ENCODE results near the gene EFCC1. TPM values are rescaled to one million over a fixed set of nuclear protein-coding genes. Genes with fewer than 3 reads are reported as not detected.

EFCC1 gene, protein sequence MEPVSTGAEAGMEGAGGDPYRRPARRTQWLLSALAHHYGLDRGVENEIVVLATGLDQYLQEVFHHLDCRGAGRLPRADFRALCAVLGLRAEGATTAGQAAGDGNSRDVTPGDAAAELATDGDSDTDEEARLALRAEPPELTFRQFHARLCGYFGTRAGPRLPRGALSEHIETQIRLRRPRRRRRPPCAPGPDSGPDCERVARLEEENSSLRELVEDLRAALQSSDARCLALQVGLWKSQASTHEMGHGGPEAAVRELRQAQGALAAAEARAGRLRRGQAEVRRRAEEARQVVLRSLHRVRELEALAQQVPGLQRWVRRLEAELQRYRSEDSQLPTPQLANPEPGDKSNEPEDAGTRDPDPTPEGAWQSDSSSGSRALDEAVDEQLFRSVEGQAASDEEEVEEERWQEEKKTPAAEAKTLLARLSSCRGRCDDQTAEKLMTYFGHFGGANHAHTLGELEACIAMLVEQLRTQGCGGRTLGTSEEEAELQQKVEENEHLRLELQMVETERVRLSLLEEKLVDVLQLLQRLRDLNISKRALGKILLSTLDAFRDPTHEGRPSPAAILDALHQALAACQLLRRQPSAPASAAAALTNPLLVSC
- 1.7 TPM for total RNA-seq
- long read RNA-seq, partial matches to known transcripts: 1 of 4 reads
- long read RNA-seq, other reads (novel, unspliced or antisense): 2 of 4 reads

DNA sequence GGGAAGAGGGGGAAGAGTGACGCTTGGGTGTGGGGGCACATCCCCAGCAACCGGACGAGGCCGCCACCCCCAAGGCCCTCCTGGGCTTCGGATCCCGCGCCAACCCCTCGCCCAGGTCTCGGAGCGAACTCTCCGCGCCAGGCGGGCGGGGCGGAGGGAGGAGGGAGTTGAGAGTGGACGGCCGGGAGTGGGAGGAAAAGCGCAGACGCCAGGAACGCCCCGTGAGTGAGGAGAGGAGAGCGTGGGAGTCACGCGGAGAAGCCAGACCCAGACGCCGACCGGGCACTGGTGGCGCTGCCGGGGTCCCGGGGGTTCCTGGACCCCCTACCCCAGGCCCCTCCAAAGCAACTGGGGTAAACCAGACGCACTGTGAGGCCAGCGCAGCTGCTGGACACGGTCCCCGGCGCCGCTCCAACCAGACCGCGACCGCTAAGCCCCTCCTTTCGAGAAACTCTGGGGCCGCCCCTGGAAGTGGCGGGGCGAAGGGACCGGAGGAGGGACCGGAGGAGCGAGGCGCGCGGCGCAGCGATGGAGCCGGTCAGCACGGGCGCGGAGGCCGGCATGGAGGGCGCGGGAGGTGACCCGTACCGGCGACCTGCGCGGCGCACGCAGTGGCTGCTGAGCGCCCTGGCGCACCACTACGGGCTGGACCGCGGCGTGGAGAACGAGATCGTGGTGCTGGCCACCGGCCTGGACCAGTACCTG, at the start of gene EFCC1:
TSS of gene EFCC1 (plus strand) at position 204 of the 705 bp plus-strand sequence. CDS start at position 529, 325 bp downstream.
- DNase-seq (ENCODE audit: low spot score): peak; percentile 84
- intact Hi-C loops (cut with DNase I): no loop called here

GRCh38 chr3:128956440-128956839, 44.7 kb upstream of the EFCC1 start:
- intact Hi-C loops (cut with DNase I): no loop called here
- DNase-seq (ENCODE audit: low spot score): no peak

DNA sequence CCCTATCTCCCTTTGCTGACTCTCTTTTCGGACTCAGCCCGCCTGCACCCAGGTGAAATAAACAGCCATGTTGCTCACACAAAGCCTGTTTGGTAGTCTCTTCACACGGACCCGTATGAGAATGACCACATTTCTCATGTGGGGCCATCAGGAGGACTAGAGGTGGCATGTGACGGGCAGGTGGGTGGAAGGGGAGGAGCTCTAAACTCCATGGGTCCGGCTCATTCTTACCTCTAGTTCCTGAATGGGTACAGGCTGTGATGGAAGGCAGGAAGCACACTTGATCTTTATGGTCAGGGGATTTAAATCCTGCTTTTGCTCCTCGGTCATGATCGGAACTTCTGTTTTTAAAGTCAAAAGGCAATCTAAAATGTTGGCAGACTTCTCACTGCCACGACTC, 35.8 kb upstream of the EFCC1 start:
- intact Hi-C loops (cut with DNase I): no loop called here
- no peak for DNase-seq (ENCODE audit: low spot score)

DNA sequence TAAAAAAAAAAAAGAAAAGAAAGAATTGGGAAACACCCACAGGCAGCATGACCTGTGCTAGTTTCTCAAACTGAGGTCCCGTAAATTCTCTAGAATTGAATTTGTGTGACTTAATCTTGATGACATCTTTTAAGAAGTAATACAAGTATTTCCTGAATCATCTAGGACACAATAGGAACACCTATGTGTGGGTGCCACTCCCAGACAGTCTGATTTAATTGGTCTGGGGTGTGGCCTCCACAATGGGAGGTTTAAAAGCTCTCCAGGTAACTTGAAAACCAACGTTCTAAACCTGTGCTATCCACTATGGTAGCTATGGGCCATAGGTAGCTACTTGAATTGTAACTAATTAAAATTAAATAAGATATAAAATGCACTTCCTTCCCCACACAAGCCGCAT, 35.3 kb upstream of the EFCC1 start:
- intact Hi-C loops (cut with DNase I): no loop called here

DNA sequence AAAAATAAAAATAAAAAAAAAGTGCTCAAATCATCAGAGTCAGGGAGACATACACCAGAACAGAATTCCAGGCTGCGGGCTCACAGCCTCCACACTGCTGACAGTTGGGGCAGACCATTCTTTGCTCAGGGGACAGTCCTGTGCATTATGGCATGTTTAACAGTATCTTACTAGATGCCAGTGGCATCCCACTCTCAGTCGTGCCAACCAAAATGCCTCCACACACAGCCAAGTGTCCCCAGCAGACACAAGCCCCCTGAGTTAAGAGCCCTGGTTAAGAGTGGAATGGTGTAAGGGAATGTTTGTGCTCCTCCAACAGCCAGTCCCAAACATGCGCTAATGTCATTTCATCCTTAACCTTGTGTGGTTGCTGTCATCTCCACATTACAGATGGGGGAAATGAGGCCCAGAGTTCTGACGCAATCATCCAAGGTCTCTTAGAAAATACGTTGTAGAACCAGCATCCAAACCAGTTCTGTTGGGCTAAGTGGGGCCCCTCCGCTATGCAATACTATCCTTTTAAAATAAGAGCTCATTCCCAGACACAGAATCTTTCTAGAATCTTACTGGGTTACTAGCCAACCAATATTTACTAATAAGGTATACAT, 33.3 kb upstream of the EFCC1 start:
- no peak for DNase-seq (ENCODE audit: low spot score)
- intact Hi-C loops (cut with DNase I): no loop called here

More for the DNA sequence above, 35.3 kb upstream of the EFCC1 start:
- DNase-seq (ENCODE audit: low spot score): no peak

- intact Hi-C loops (cut with DNase I): loop anchor here (2.0 to 10.0 kb wide), 3 partner anchors 83 to 275 kb away; no protein-coding TSS in a partner anchor
- no peak for DNase-seq (ENCODE audit: low spot score)
Observed at GRCh38 chr3:128969993-128970739, 30.9 kb upstream of the EFCC1 start.

- intact Hi-C loops (cut with DNase I): loop anchor here (2.0 to 10.0 kb wide), 3 partner anchors 82 to 274 kb away; no protein-coding TSS in a partner anchor
Observed at GRCh38 chr3:128970740-128971047, 30.4 kb upstream of the EFCC1 start.

DNA sequence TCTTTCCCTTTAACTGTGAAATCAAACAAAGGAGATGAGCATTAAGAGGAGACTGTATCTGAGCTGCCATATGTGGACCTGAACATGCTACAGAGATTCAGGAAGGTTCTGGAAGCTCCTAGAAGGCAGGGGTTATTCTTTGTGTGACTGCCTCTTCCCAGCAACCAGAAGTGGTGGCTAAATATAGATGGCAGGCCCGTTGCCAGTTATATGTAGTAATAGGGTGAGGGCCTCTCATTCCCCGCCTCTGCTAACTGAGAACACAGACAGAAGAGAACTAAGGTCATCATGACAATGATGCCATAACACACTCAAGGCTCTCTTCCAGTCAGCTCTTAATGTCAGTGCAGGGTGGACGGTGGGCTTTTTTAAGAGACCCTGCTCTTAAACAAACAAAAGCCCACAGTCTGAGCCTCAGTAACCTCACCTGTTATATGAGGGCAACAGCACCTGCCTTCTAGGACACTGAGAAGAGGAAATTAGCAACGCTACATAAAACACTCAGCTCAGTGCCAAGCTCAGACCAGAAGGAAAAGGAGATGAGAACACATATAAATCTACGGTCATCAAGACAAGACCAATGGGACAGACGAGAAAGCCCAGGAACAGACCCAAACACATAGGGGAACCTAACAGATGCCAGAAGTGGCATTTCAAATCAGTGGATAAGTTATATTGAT, 29.5 kb upstream of the EFCC1 start:
- DNase-seq (ENCODE audit: low spot score): no peak
- intact Hi-C loops (cut with DNase I): loop anchor here (2.0 to 10.0 kb wide), 3 partner anchors 81 to 273 kb away; no protein-coding TSS in a partner anchor

More at GRCh38 chr3:128970740-128971047, 30.4 kb upstream of the EFCC1 start:
- no peak for DNase-seq (ENCODE audit: low spot score)

GRCh38 chr3:128973988-128974564, 27.0 kb upstream of the EFCC1 start:
- intact Hi-C loops (cut with DNase I): loop anchor here (10.0 kb wide), 1 partner anchor 111 kb away; no protein-coding TSS in a partner anchor
- DNase-seq (ENCODE audit: low spot score): no peak

DNA sequence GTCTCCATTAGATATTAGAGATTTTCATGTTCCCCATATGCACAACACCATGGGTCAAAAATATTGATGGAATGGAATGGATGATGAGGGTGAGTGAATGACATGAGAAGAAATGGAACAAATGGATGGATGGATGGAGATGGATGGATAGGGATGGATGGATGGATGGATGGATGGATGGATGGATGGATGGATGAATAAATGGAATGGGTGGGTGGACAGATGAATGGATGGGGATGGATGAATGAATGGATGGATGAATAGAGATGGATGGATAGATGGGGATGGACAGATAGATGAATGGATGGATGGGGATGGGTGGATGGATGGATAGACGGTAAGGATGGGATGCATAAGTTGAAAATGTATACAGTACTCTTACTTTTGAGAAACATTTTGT, 25.8 kb upstream of the EFCC1 start:
- no peak for DNase-seq (ENCODE audit: low spot score)
- intact Hi-C loops (cut with DNase I): loop anchor here (10.0 kb wide), 1 partner anchor 110 kb away; no protein-coding TSS in a partner anchor

- intact Hi-C loops (cut with DNase I): no loop called here
- DNase-seq (ENCODE audit: low spot score): no peak
Observed at GRCh38 chr3:128983293-128984069, 17.6 kb upstream of the EFCC1 start.

DNA sequence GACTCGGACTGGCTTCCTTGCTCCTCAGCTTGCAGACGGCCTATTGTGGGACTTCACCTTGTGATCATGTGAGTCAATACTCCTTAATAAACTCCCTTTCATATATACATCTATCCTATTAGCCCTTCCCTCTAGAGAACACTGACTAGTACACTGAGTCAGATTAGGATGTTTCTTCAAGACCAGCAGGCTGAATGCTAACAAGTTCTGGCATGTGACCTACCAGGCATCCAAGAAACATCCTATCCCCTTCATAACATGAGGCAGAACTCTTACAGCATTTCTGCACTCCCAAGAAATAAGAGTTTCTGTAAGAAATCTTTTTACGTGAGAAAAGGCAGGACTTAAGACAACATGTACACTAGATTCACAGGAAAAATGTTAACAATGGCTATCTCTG, 16.5 kb upstream of the EFCC1 start:
- DNase-seq (ENCODE audit: low spot score): no peak
- intact Hi-C loops (cut with DNase I): no loop called here

GRCh38 chr3:128987302-128988100, 13.6 kb upstream of the EFCC1 start:
- intact Hi-C loops (cut with DNase I): no loop called here
- no peak for DNase-seq (ENCODE audit: low spot score)

DNA sequence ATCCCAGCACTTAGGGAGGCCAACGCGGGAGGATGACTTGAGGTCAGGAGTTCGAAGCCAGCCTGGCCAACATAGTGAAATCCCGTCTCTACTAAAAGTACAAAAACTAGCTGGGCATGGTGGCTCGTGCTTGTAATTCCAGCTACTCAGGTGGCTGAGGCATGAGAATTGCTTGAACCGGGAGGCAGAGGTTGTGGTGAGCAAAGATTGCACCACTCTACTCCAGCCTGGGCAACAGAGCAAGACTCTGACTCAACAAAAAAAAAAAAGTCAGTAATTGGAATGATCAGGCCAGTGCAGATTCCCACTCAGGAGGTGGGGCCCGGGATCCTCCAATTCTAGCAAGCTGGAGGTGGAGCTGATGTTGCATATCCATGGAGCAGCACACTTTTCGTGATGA, 12.8 kb upstream of the EFCC1 start:
- intact Hi-C loops (cut with DNase I): no loop called here
- DNase-seq (ENCODE audit: low spot score): no peak

- peak; percentile 89 for DNase-seq (ENCODE audit: low spot score)
- intact Hi-C loops (cut with DNase I): no loop called here
Observed at GRCh38 chr3:128991355-128991895, 9.7 kb upstream of the EFCC1 start.

GRCh38 chr3:128992926-128993460, 8.1 kb upstream of the EFCC1 start:
- no peak for DNase-seq (ENCODE audit: low spot score)
- intact Hi-C loops (cut with DNase I): no loop called here

All from cardiac septum (tissue), 1 donor.